Suprapubic skin (tissue), 2 donors: ENCODE data around the gene BRK1.

ENCODE experiments used
- EP300 ChIP-seq: sonication (generic); formaldehyde crosslinking; IDR thresholded peaks from one replicate; pipeline ENCODE4 v1.6.1; 2017; ENCODE audit warnings: antibody characterized with exemption
- POLR2A ChIP-seq, 2 donors: fragments of 450-650 bp; IDR thresholded peaks; one replicate each; pipeline ENCODE4 v1.6.1; 2017; ENCODE audit warnings: antibody characterized with exemption in 2 of 2, mild to moderate bottlenecking in 2 of 2, moderate library complexity in 2 of 2

DNA sequence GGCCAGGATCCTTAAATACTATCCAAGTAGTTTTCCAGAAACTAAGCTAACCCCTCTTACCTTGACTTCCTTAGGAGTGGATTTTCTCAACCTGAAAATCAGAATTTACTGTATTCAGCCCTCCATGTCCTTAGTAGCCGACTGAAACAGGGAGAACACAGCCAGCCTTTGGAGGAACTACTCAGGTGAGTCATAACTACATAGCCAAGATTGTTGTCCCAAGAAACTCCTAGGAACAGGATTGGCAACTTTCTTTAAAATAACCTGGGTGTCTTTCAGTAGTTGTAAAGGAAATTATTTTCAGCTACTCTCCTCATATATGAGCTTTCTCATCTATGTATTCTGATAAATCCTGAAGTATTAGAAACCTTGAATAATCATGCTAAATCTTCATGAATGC lies 29.7 kb upstream of the BRK1 start:
- no peak for TF ChIP-seq POLR2A (IDR thresholded peaks at IDR 0.05)
- no peak for TF ChIP-seq EP300
